ENCODE data around the gene HABP4. TPM values are rescaled to one million over a fixed set of nuclear protein-coding genes. Genes with fewer than 3 reads are reported as not detected.

The HABP4 gene
- total RNA-seq, 1 donor: 12.4 TPM

- Histone ChIP-seq H3K27me3 (ENCODE audit: insufficient read depth, low read length) (no peaks in the 10 kb centered on the region), H3K4me3 (ENCODE audit: low read length) (no peak overlapping the region), H3K4me1 (ENCODE audit: insufficient read depth, low read length) (no peaks in the 10 kb centered on the region), H3K9me3 (ENCODE audit: low read depth, low read length) (no peaks in the 10 kb centered on the region)
Measured at GRCh38 chr9:96509026-96509425, 59.1 kb downstream of the HABP4 start.

GRCh38 chr9:96509848-96510247 lies 59.9 kb downstream of the HABP4 start:
- Histone ChIP-seq H3K4me3 (ENCODE audit: low read length) (no peak overlapping the region), H3K27me3 (ENCODE audit: insufficient read depth, low read length) (no peaks in the 10 kb centered on the region), H3K4me1 (ENCODE audit: insufficient read depth, low read length) (no peaks in the 10 kb centered on the region), H3K9me3 (ENCODE audit: low read depth, low read length) (no peaks in the 10 kb centered on the region)

GRCh38 chr9:96510258-96510657 lies 60.3 kb downstream of the HABP4 start:
- no peaks in the 10 kb centered on the region for H3K9me3 ChIP-seq (ENCODE audit: low read depth, low read length)
- H3K4me1 ChIP-seq (ENCODE audit: insufficient read depth, low read length): no peaks in the 10 kb centered on the region
- no peak overlapping the region for H3K4me3 ChIP-seq (ENCODE audit: low read length)
- H3K27me3 ChIP-seq (ENCODE audit: insufficient read depth, low read length): no peaks in the 10 kb centered on the region

- no peaks in the 10 kb centered on the region for H3K27me3 ChIP-seq (ENCODE audit: insufficient read depth, low read length)
- H3K9me3 ChIP-seq (ENCODE audit: low read depth, low read length): no peaks in the 10 kb centered on the region
- H3K4me3 ChIP-seq (ENCODE audit: low read length): no peak overlapping the region
- H3K4me1 ChIP-seq (ENCODE audit: insufficient read depth, low read length): no peaks in the 10 kb centered on the region
Measured at GRCh38 chr9:96512240-96512639, 62.3 kb downstream of the HABP4 start.

GRCh38 chr9:96513622-96514021 lies 63.7 kb downstream of the HABP4 start:
- H3K4me1 ChIP-seq (ENCODE audit: insufficient read depth, low read length): no peaks in the 10 kb centered on the region
- H3K4me3 ChIP-seq (ENCODE audit: low read length): no peak overlapping the region
- H3K27me3 ChIP-seq (ENCODE audit: insufficient read depth, low read length): no peaks in the 10 kb centered on the region
- H3K9me3 ChIP-seq (ENCODE audit: low read depth, low read length): no peaks in the 10 kb centered on the region

DNA sequence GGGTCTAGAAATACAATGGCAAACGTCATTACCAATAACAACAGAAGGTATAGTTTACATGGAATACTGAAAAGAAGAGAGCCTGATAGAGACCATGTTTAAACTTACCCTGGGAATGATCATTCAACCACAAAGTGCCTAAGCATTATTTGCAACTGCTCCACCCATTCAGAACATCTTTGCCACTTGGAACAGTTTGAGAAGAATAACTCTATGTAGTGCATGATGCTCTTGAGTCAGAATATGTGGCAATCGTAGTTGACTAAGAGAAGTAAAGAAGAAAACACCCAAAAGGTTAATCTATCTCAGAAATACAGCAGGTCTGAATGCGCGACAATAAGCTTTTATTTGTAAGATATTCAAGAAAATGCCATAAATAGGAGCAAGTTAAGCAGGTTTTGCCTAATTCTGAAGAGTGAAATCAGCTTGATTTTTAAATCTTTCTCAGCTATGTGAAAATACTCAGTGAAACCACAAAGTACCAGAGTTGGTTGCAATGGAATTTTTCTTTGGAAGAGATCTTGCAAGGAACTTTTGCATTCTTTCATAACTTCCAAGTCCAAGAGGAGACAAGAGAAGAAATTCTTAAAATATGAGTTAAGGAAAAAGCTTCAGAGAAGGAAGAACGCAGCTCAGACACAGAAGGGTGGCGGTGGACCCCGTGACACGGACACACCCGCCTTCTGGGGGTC lies 64.3 kb downstream of the HABP4 start:
- Histone ChIP-seq H3K9me3 (ENCODE audit: low read depth, low read length) (no peaks in the 10 kb centered on the region), H3K27me3 (ENCODE audit: insufficient read depth, low read length) (no peaks in the 10 kb centered on the region), H3K4me1 (ENCODE audit: insufficient read depth, low read length) (no peaks in the 10 kb centered on the region), H3K4me3 (ENCODE audit: low read length) (no peak overlapping the region)

DNA sequence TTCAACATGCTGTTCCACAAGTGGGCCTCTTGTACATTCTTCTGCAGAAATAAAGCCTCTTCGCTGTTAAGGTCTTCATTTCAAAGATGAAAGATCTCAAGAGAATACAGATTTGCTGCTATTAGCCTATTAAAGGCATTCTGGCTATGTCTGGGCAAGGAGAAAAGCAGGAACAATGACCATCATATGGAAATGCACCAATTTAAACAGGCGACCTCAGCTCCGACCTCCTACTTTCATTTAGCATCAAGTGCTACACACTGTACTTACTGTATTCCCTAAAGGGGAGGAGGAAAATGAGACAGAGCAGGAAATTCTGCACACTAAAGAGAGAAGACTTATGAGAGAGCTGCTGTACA lies 64.8 kb downstream of the HABP4 start:
- H3K9me3 ChIP-seq (ENCODE audit: low read depth, low read length): no peaks in the 10 kb centered on the region

DNA sequence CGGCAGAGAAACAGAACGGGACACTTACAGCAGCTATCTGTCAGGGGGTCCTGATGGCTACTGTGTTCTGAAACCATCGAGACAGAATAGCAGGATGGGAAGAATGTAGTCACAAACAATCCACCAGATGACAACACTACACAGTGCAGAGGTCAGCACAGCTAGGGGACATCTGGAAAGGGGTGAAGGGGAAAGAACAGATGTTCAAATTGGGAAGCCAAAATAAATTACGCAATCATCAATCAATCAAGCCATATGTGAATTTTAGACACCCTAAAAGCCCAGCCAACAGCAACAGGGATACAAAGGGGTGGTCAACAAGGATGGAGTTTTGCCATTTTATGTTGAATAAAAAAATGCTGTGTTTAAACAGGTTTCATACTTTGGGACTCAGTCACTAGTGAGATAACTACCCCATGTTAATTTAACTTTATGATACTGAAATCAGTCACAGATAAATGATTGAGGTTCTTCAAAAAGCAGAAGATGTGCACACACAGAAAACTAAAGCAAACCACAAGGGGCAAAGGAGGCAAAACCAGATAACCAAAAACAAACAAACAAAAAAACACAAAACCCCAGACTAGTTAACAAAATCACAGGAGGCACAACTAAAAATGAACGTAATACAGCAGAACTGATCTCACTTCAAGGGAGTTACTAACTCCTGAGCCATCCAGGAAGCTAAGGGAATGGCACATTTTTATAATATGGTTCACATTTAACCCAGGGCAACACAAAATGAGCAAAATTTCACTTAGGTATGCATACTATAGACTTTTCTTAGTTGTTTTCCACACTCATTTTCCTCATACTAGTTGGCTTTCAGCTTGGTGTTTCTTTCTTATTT lies 65.9 kb downstream of the HABP4 start:
- H3K4me1 ChIP-seq (ENCODE audit: insufficient read depth, low read length): no peaks in the 10 kb centered on the region
- H3K27me3 ChIP-seq (ENCODE audit: insufficient read depth, low read length): no peaks in the 10 kb centered on the region
- no peaks in the 10 kb centered on the region for H3K9me3 ChIP-seq (ENCODE audit: low read depth, low read length)
- H3K4me3 ChIP-seq (ENCODE audit: low read length): no peak overlapping the region

More for the DNA sequence above, 64.8 kb downstream of the HABP4 start:
- Histone ChIP-seq H3K27me3 (ENCODE audit: insufficient read depth, low read length) (no peaks in the 10 kb centered on the region), H3K4me3 (ENCODE audit: low read length) (no peak overlapping the region), H3K4me1 (ENCODE audit: insufficient read depth, low read length) (no peaks in the 10 kb centered on the region)

DNA sequence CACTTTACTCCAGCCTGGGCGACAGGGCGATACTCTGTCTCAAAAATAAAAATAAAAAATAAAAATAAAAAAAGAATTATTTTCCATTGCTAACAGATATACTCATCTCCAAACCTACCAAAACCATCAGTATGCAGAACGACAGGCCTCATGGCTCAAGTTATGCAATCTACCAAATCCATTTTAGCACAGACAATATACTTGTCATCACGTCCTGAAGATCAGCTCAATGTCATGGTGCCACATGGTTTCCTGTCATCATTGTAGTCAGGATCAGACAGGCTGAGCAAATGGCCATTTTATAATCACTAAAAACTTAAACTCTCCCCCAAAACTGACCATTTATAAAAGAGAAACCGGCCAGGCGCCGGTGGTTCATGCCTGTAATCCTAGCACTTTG lies 69.1 kb downstream of the HABP4 start:
- no peak overlapping the region for H3K4me3 ChIP-seq (ENCODE audit: low read length)
- no peaks in the 10 kb centered on the region for H3K4me1 ChIP-seq (ENCODE audit: insufficient read depth, low read length)
- H3K9me3 ChIP-seq (ENCODE audit: low read depth, low read length): no peaks in the 10 kb centered on the region
- H3K27me3 ChIP-seq (ENCODE audit: insufficient read depth, low read length): no peaks in the 10 kb centered on the region

GRCh38 chr9:96519787-96520186 lies 69.8 kb downstream of the HABP4 start:
- Histone ChIP-seq H3K4me3 (ENCODE audit: low read length) (no peak overlapping the region), H3K27me3 (ENCODE audit: insufficient read depth, low read length) (no peaks in the 10 kb centered on the region), H3K9me3 (ENCODE audit: low read depth, low read length) (no peaks in the 10 kb centered on the region), H3K4me1 (ENCODE audit: insufficient read depth, low read length) (no peaks in the 10 kb centered on the region)

GRCh38 chr9:96522366-96522765 lies 72.4 kb downstream of the HABP4 start:
- Histone ChIP-seq H3K9me3 (ENCODE audit: low read depth, low read length) (no peaks in the 10 kb centered on the region), H3K4me1 (ENCODE audit: insufficient read depth, low read length) (no peaks in the 10 kb centered on the region), H3K4me3 (ENCODE audit: low read length) (no peak overlapping the region), H3K27me3 (ENCODE audit: insufficient read depth, low read length) (no peaks in the 10 kb centered on the region)

DNA sequence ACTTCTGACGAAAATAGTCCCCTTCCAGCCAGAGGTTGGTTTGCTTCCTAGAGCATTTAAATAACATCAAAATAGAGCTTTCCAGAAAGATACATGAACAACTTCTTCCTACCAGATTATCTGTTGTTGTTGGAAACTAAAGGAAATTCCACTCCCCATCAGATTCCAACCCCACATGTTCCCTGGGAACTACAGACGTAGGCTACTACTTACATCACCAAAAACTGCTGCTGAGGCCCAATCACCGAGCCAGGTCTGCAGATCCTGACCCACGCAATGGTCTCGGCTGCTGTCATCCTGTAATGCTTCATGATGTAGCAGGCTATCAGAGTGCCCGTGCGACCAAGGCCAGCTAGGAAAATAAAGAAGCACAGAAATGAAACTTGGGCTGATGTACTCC lies 73.4 kb downstream of the HABP4 start:
- H3K4me1 ChIP-seq (ENCODE audit: insufficient read depth, low read length): no peaks in the 10 kb centered on the region
- no peaks in the 10 kb centered on the region for H3K9me3 ChIP-seq (ENCODE audit: low read depth, low read length)
- no peaks in the 10 kb centered on the region for H3K27me3 ChIP-seq (ENCODE audit: insufficient read depth, low read length)
- H3K4me3 ChIP-seq (ENCODE audit: low read length): no peak overlapping the region

DNA sequence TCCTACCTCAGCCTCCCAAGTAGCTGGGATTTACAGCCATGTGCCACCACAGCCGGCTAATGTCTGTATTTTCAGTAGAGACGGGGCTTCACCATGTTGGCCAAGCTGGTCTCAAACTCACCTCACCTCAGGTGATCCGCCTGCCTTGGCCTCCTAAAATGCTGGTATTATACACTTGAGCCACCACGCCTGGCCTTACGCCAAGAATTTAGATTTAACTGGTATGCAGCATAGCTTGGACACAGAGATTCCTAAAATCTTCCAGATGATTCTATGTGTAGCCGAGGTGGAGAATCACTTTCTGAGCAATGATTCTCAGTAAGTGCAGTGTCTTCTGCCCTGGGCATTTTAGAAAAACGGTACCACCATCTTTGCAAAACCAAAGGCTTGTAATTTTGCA lies 74.1 kb downstream of the HABP4 start:
- Histone ChIP-seq H3K4me3 (ENCODE audit: low read length) (no peak overlapping the region), H3K4me1 (ENCODE audit: insufficient read depth, low read length) (no peaks in the 10 kb centered on the region), H3K27me3 (ENCODE audit: insufficient read depth, low read length) (no peaks in the 10 kb centered on the region), H3K9me3 (ENCODE audit: low read depth, low read length) (no peaks in the 10 kb centered on the region)

GRCh38 chr9:96524764-96525163 lies 74.8 kb downstream of the HABP4 start:
- Histone ChIP-seq H3K4me1 (ENCODE audit: insufficient read depth, low read length) (no peaks in the 10 kb centered on the region), H3K9me3 (ENCODE audit: low read depth, low read length) (no peaks in the 10 kb centered on the region), H3K4me3 (ENCODE audit: low read length) (no peak overlapping the region), H3K27me3 (ENCODE audit: insufficient read depth, low read length) (no peaks in the 10 kb centered on the region)

- Histone ChIP-seq H3K4me3 (ENCODE audit: low read length) (no peak overlapping the region), H3K9me3 (ENCODE audit: low read depth, low read length) (no peaks in the 10 kb centered on the region), H3K27me3 (ENCODE audit: insufficient read depth, low read length) (no peaks in the 10 kb centered on the region), H3K4me1 (ENCODE audit: insufficient read depth, low read length) (no peaks in the 10 kb centered on the region)
Measured at GRCh38 chr9:96532173-96532572, 82.2 kb downstream of the HABP4 start.

GRCh38 chr9:96540106-96540505 lies 90.1 kb downstream of the HABP4 start:
- H3K4me1 ChIP-seq (ENCODE audit: insufficient read depth, low read length): no peaks in the 10 kb centered on the region
- no peak overlapping the region for H3K4me3 ChIP-seq (ENCODE audit: low read length)
- no peaks in the 10 kb centered on the region for H3K9me3 ChIP-seq (ENCODE audit: low read depth, low read length)
- no peaks in the 10 kb centered on the region for H3K27me3 ChIP-seq (ENCODE audit: insufficient read depth, low read length)

Data from mononuclear cell (primary cell).